DMS114 treated with DMSO at 0.1 percent for 48 hours (cell line): Measurements from ENCODE around the gene WDPCP.
"Not testable (repeated sequence)": the region's sequence is repeated elsewhere in the genome, so short reads cannot be mapped to it uniquely, and the experiment has no call there.

Experiments used
- DNase-seq: peaks from one replicate; lab custom pipeline; 2025; ENCODE audit not compliant: unreplicated experiment; lab: John Stamatoyannopoulos, UW

The WDPCP gene, protein sequence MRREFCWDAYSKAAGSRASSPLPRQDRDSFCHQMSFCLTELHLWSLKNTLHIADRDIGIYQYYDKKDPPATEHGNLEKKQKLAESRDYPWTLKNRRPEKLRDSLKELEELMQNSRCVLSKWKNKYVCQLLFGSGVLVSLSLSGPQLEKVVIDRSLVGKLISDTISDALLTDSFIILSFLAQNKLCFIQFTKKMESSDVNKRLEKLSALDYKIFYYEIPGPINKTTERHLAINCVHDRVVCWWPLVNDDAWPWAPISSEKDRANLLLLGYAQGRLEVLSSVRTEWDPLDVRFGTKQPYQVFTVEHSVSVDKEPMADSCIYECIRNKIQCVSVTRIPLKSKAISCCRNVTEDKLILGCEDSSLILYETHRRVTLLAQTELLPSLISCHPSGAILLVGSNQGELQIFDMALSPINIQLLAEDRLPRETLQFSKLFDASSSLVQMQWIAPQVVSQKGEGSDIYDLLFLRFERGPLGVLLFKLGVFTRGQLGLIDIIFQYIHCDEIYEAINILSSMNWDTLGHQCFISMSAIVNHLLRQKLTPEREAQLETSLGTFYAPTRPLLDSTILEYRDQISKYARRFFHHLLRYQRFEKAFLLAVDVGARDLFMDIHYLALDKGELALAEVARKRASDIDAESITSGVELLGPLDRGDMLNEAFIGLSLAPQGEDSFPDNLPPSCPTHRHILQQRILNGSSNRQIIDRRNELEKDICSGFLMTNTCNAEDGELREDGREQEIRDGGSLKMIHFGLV

DNA sequence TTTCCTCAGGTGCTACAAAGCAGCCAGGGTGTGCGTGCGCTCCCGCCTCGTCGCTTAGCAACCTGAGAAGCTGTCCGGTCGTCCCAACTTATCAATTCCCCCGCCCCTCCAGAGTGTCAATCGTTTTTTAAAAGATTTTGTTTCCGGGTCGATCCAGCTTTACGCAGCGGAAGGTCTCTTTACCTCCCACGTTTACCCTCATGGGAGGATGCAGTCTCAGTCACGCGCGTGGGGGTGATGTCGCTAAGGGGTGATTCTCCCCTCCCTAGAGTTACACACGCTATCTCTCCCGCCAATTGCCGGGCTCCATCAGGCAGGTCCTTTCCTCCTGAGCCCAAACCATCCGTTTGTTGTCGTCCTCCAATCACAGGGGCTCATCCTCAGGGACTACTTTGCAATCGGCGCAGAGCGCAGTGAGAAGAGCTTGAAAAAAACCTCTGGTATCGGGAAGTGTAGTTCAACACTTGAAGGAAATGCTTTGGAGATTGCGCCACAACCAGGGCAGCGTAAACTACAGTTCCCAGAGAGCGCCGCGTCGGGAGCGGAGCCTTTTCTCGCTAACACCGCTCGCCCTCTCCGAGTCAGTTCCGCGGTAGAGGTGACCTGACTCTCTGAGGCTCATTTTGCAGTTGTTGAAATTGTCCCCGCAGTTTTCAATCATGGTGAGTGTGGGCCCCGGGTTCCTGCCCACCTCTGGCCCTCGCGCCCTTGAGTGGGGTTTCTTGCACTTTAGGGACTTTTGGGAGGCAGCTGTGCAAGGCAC lies at the start of gene WDPCP, which contains the start of gene MDH1:
WDPCP (minus strand) TSS at position 93 of the 763 bp plus-strand sequence. CDS start 206 bp downstream, outside the sequence.
MDH1 (plus strand) TSS at position 579 of the 763 bp plus-strand sequence; CDS start at position 660, 81 bp downstream.
- DNase-seq = peak; percentile 98

- DNase-seq = no peak
Observed at GRCh38 chr2:63632382-63632781, 44.1 kb upstream of the WDPCP start.

- no peak for DNase-seq
Observed at GRCh38 chr2:63631501-63631900, 43.2 kb upstream of the WDPCP start.

DNA sequence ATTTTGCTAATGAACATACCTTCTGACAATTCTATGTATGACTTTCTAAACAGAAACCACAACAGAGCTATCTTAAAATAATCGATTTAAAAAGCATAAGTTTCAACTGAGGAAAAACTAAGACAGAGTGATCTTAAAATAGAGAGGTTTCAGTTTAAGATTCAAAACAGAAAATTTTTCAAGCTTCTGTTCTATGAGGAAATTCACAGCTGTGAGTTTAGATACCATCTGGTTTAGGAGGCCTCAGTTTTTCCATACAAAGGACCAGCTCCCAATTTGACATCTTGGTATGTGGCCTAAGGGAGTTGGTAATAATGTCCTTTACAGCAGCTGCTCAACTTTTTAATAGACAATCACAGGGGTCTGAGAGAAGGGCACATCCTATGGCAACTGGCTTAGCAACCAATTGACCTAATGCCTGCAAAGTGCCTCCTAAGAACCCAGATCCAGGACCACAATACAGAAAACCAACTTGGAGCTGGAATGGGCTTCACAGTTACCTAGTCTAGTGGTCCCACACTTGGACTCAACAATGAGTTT lies 40.2 kb upstream of the WDPCP start:
- DNase-seq = no peak

GRCh38 chr2:63627866-63628265 lies 39.6 kb upstream of the WDPCP start:
- DNase-seq = no peak

GRCh38 chr2:63623763-63624162 lies 35.5 kb upstream of the WDPCP start:
- DNase-seq = not testable (repeated sequence)

DNA sequence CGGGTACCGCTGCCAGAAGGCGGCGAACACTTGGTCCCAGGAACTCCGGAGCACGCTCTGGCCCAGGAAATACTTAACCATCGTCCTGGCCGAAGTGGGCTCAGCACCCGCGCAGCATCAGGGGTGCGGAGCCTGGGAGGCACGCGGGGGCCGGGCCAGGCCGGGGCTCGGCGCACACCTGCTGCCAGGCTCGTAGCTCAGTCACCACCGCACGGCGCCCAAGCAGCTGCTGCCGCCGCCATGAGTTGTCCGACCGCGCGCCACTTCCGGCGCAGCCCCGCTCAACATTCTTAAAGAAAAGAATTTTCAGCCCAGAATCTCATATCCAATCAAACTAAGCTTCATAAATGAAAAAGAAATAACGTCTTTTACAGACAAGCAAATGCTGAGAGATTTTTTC lies 34.5 kb upstream of the WDPCP start:
- DNase-seq = no peak

- DNase-seq = no peak
Observed at GRCh38 chr2:63619328-63619727, 31.1 kb upstream of the WDPCP start.

DNA sequence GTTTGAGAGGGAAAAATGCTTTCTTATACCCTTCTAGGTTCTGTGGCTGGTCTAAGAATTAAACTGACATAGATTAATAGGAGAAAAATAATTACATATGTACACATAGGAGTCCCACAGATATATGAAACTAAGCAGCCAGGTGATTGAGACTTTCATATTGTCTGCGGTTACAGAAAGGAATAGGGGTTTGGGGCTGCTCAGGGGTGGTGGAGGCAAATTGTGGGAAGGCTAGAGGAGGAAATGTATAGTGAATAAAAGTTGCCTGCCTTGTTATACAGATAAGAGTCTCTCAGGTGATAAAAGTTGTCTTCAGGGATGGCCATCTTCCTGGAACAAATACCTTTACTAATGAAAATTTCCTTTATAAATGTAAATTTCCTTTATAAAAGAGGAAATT lies 29.1 kb upstream of the WDPCP start:
- no peak for DNase-seq

GRCh38 chr2:63614983-63615945 lies 27.0 kb upstream of the WDPCP start:
- DNase-seq = no peak

DNA sequence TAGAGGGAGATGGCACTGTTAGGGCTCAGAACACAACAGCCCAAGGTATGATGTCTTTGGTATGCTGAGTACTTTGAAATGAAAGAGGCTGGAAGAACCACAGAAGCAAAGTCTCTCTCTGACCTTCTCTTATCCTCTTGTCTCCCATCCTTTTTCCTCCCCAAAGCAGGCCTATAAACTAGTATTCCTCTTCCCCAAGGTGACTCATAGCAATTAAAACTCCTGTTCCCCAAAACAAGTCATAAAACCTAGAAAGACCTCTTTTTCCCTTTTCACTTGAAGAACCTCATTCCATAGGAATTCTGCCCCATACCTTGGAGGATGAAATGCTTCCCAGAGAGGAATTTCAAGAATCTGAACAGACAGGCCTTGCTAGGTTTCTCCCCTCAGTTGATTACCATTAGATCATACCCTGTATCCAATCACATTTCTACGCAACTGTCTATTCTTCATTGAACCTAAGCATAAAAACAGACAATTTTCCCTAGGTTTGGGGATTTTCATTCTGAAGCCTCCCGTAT lies 26.2 kb upstream of the WDPCP start:
- no peak for DNase-seq

DNA sequence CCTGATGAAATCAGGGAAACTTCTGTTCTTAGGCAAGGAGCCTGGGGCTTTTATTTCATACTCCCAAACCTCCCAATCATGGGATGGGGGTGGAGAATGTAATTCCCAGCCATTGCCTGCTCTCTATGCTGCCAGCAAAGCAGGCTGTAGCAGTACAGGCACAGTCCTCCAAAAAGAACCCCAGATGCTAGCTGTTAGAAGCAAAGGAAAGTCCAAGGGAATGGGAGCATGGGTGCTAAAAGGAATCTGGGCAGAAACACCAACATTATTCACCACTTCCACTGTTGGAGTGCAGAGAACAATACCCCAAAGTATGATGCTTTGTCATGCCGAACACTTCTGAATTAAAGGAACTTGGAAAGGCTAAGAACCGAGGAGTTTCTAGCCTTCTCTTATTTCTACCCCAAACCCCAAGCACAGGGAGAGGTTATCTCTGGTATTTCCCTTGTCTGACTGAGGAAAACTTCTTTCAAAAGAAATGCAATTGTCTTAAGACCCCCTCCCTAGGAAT lies 25.2 kb upstream of the WDPCP start:
- DNase-seq = no peak

DNA sequence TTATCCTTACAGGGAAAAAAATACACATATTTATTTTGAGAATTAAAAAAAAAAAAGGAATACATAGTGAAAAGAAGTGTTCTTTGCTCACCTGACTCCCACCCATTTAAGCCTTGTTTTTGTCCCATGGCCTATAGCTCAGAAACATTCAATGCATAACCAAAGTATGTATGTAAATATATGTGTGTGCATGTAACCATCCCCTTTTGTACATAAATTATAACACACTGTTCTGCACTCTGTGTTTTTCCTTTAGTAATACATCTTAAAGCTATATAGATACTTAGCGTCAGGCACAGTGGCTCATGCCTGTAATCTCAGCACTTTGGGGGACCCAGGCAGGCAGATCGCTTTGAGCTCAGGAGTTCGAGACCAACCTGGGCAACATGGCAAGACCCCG lies 22.2 kb upstream of the WDPCP start:
- DNase-seq = no peak

DNA sequence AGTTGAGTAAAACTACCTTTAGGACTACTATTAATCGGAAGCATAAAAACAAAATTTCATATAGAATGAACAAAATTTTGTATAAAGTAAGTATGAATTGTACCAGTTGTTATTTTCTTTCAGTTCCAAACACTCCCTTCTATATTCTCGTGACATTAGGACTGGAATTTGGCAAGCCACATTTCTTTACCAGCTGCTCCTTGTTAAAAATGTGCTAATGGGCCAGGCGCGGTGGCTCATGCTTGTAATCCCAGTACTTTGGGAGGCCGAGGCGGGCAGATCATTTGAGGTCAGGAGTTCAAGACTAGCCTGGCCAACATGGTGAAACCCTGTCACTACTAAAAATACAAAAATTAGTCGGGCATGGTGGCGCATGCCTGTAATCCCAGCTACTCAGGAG lies 20.6 kb upstream of the WDPCP start:
- DNase-seq = not testable (repeated sequence)

DNA sequence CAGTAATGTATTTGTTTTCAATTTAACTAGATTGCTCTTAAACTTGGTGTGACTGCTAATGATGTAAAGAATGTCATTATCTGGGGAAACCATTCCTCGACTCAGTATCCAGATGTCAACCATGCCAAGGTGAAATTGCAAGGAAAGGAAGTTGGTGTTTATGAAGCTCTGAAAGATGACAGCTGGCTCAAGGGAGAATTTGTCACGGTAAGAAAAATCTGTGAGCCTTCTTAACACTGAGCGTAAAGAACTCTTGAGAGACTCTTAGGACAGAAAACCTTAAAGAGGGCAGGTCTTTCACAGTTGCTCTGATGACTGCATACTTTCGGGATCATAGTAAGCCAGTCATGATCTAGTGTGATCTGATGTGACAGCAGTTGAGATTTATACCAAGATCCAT lies 16.4 kb upstream of the WDPCP start:
- DNase-seq = no peak

GRCh38 chr2:63600881-63601460 lies 12.7 kb upstream of the WDPCP start:
- DNase-seq = no peak

DNA sequence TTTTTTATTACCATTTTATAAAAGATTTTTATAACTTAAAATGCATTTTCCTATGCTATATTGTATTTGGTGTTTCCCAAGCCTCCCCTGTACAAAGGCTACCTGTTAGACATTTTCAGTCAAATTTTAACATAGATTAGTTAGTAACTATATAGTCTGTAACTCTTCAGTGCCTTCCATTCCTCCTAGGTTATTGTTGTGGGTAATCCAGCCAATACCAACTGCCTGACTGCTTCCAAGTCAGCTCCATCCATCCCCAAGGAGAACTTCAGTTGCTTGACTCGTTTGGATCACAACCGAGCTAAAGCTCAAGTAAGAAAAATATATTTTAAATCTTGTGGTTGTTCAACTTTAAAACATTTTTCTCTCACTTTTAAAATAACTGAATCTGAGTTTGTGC lies 10.7 kb upstream of the WDPCP start:
- DNase-seq = no peak

GRCh38 chr2:63596401-63596883 lies 8.2 kb upstream of the WDPCP start:
- no peak for DNase-seq

- no peak for DNase-seq
Observed at GRCh38 chr2:63594660-63595059, 6.4 kb upstream of the WDPCP start.
